ENCODE data around the gene STPG1.

STPG1 gene

GRCh38 chr1:24348196-24348595 lies 65.4 kb downstream of the STPG1 start:
- Histone ChIP-seq H3K36me3 (no peaks in the 10 kb centered on the region), H3K4me1 (no peaks in the 10 kb centered on the region), H3K4me3 (ENCODE audit: low read depth, low read length) (no peak overlapping the region), H3K27me3 (no peaks in the 10 kb centered on the region), H3K9me3 (no peaks in the 10 kb centered on the region)
- no peak for TF ChIP-seq CTCF (IDR thresholded peaks at IDR 0.05; ENCODE audit: low read depth, low read length)
- no peak for DNase-seq

GRCh38 chr1:24347159-24347934 lies 66.2 kb downstream of the STPG1 start:
- H3K4me3 ChIP-seq (ENCODE audit: low read depth, low read length), result no peak overlapping the region
- TF ChIP-seq CTCF (IDR thresholded peaks at IDR 0.05; ENCODE audit: low read depth, low read length), result no peak
- no peak for DNase-seq
- H3K27me3 ChIP-seq, result no peaks in the 10 kb centered on the region
- H3K9me3 ChIP-seq, result no peaks in the 10 kb centered on the region
- no peaks in the 10 kb centered on the region for H3K36me3 ChIP-seq
- no peaks in the 10 kb centered on the region for H3K4me1 ChIP-seq

- no peak for DNase-seq
- Histone ChIP-seq H3K27me3 (no peaks in the 10 kb centered on the region), H3K4me3 (ENCODE audit: low read depth, low read length) (no peak overlapping the region), H3K9me3 (no peaks in the 10 kb centered on the region), H3K4me1 (no peaks in the 10 kb centered on the region), H3K36me3 (no peaks in the 10 kb centered on the region)
- TF ChIP-seq CTCF (IDR thresholded peaks at IDR 0.05; ENCODE audit: low read depth, low read length), result no peak
Measured at GRCh38 chr1:24345334-24345733, 68.2 kb downstream of the STPG1 start.

GRCh38 chr1:24344090-24344742 lies 69.4 kb downstream of the STPG1 start:
- Histone ChIP-seq H3K9me3 (no peaks in the 10 kb centered on the region), H3K27me3 (no peaks in the 10 kb centered on the region), H3K4me1 (no peaks in the 10 kb centered on the region), H3K36me3 (no peaks in the 10 kb centered on the region), H3K4me3 (ENCODE audit: low read depth, low read length) (no peak overlapping the region)
- DNase-seq, result no peak
- TF ChIP-seq CTCF (IDR thresholded peaks at IDR 0.05; ENCODE audit: low read depth, low read length), result no peak

GRCh38 chr1:24343412-24344089 lies 70.0 kb downstream of the STPG1 start:
- H3K27me3 ChIP-seq, result no peaks in the 10 kb centered on the region
- H3K9me3 ChIP-seq, result no peaks in the 10 kb centered on the region
- no peaks in the 10 kb centered on the region for H3K36me3 ChIP-seq
- no peak for DNase-seq
- no peak overlapping the region for H3K4me3 ChIP-seq (ENCODE audit: low read depth, low read length)
- TF ChIP-seq CTCF (IDR thresholded peaks at IDR 0.05; ENCODE audit: low read depth, low read length), result no peak
- H3K4me1 ChIP-seq, result no peaks in the 10 kb centered on the region

Measured in BE2C (cell line).